ENCODE results near the gene CAPG.

The CAPG gene

GRCh38 chr2:85431570-85432205, 21.5 kb upstream of the CAPG start:
- no peaks in the 10 kb centered on the region for H3K36me3 Mint-ChIP-seq (ENCODE audit: low read depth)
- no peaks in the 10 kb centered on the region for H3K9me3 Mint-ChIP-seq
- no peak overlapping the region for H3K27ac Mint-ChIP-seq
- H3K4me3 Mint-ChIP-seq = no peak overlapping the region
- H3K27me3 Mint-ChIP-seq = no peaks in the 10 kb centered on the region
- H3K4me1 Mint-ChIP-seq (ENCODE audit: low read depth) = no peaks in the 10 kb centered on the region

GRCh38 chr2:85430752-85431569, 20.8 kb upstream of the CAPG start:
- no peaks in the 10 kb centered on the region for H3K9me3 Mint-ChIP-seq
- H3K4me3 Mint-ChIP-seq = no peak overlapping the region
- H3K4me1 Mint-ChIP-seq (ENCODE audit: low read depth) = no peaks in the 10 kb centered on the region
- no peaks in the 10 kb centered on the region for H3K36me3 Mint-ChIP-seq (ENCODE audit: low read depth)
- no peaks in the 10 kb centered on the region for H3K27me3 Mint-ChIP-seq
- H3K27ac Mint-ChIP-seq = no peak overlapping the region

GRCh38 chr2:85429924-85430289, 19.7 kb upstream of the CAPG start:
- no peaks in the 10 kb centered on the region for H3K9me3 Mint-ChIP-seq
- no peaks in the 10 kb centered on the region for H3K27me3 Mint-ChIP-seq
- H3K36me3 Mint-ChIP-seq (ENCODE audit: low read depth) = no peaks in the 10 kb centered on the region
- no peak overlapping the region for H3K27ac Mint-ChIP-seq
- H3K4me3 Mint-ChIP-seq = no peak overlapping the region
- no peaks in the 10 kb centered on the region for H3K4me1 Mint-ChIP-seq (ENCODE audit: low read depth)

- Mint-ChIP-seq H3K27ac (no peak overlapping the region), H3K27me3 (no peaks in the 10 kb centered on the region), H3K4me3 (no peak overlapping the region)
These were observed 19.2 kb upstream of the CAPG start for GRCh38 chr2:85429213-85429923.

DNA sequence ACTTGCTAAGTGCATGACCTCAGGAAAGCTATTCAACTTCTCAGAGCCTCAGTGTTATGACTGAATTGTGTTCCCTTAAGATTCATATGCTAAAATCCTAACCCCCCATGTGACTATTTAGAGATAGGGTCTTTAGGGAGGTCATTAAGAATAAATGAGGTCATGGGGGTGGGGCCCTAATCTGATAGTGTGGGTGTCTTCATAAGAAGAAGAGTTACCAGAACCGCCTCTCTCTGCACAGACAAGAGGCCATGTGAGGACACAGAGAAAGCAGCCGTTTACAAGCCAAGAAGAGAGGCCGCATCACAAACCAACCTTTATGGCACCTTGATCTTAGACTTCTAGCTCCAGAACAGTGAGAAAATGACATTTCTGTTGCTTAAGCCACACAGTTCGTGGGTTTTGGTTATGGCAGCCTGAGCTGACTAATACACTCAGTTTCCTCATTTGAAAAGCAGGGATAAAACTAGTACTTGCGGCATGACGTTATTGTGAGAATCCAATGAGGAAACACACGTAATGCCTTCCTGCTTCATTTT, 18.2 kb upstream of the CAPG start:
- H3K4me1 Mint-ChIP-seq (ENCODE audit: low read depth) = no peaks in the 10 kb centered on the region
- no peak overlapping the region for H3K4me3 Mint-ChIP-seq
- H3K36me3 Mint-ChIP-seq (ENCODE audit: low read depth) = no peaks in the 10 kb centered on the region
- no peaks in the 10 kb centered on the region for H3K27me3 Mint-ChIP-seq
- no peaks in the 10 kb centered on the region for H3K9me3 Mint-ChIP-seq
- no peak overlapping the region for H3K27ac Mint-ChIP-seq

More at GRCh38 chr2:85429213-85429923, 19.2 kb upstream of the CAPG start:
- H3K4me1 Mint-ChIP-seq (ENCODE audit: low read depth) = no peaks in the 10 kb centered on the region
- H3K36me3 Mint-ChIP-seq (ENCODE audit: low read depth) = no peaks in the 10 kb centered on the region
- H3K9me3 Mint-ChIP-seq = no peaks in the 10 kb centered on the region

DNA sequence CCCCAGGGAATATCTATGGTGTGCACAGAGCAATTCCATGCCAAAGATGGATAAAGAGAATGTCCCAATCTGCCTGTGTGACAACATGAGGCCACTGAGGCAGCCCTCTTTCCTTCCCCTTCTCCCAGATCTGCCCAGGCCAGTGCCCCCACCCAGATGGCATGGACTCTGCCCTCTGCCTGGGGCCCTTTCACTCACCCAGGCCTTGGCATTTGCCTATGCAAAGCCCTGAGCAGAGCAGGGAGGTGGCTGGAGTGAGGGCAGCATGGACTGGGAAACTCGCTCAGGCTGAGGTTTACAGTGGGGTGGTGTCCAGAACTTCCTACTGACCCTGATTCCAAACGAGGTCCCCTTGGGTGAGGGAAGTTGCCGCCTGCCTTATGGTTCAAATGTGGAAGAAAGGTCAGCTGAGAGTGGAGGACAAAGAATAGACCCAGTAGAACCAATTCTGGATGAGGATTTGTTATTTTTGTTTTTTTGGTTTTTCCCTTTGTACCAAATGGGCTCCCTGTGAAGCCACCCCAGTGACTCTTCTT, 17.2 kb upstream of the CAPG start:
- no peaks in the 10 kb centered on the region for H3K9me3 Mint-ChIP-seq
- no peaks in the 10 kb centered on the region for H3K27me3 Mint-ChIP-seq
- H3K4me1 Mint-ChIP-seq (ENCODE audit: low read depth) = no peaks in the 10 kb centered on the region
- H3K36me3 Mint-ChIP-seq (ENCODE audit: low read depth) = no peaks in the 10 kb centered on the region
- no peak overlapping the region for H3K27ac Mint-ChIP-seq
- H3K4me3 Mint-ChIP-seq = no peak overlapping the region

DNA sequence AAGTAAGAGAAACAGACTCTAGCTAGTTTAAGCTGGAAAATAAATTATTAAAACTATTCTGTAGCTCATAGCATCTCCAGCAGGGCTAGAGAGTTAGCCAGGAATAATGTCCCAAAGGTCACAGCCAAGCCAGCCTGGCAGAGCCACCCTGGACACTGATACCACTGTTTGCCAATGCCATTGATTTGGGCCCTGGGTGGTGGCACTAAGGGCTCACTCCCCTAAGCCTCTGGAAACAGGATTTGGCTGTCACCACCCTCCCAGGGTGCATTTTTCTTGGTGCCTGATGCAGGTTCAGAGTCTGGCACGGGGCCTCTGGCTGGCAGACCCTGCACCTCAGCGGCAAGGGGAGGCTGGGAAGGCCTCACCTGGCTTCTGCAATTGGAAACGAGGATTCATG, 15.4 kb upstream of the CAPG start:
- Mint-ChIP-seq H3K27me3 (no peaks in the 10 kb centered on the region), H3K4me1 (ENCODE audit: low read depth) (peaks cover 5% of the 10 kb centered on the region), H3K27ac (no peak overlapping the region)

GRCh38 chr2:85423525-85423924, 13.4 kb upstream of the CAPG start:
- H3K4me1 Mint-ChIP-seq (ENCODE audit: low read depth) = peaks cover 19% of the 10 kb centered on the region
- H3K27ac Mint-ChIP-seq = no peak overlapping the region
- H3K9me3 Mint-ChIP-seq = no peaks in the 10 kb centered on the region
- H3K4me3 Mint-ChIP-seq = no peak overlapping the region
- no peaks in the 10 kb centered on the region for H3K36me3 Mint-ChIP-seq (ENCODE audit: low read depth)
- no peaks in the 10 kb centered on the region for H3K27me3 Mint-ChIP-seq

More for the DNA sequence above, 15.4 kb upstream of the CAPG start:
- no peaks in the 10 kb centered on the region for H3K9me3 Mint-ChIP-seq
- H3K4me3 Mint-ChIP-seq = no peak overlapping the region
- H3K36me3 Mint-ChIP-seq (ENCODE audit: low read depth) = no peaks in the 10 kb centered on the region

DNA sequence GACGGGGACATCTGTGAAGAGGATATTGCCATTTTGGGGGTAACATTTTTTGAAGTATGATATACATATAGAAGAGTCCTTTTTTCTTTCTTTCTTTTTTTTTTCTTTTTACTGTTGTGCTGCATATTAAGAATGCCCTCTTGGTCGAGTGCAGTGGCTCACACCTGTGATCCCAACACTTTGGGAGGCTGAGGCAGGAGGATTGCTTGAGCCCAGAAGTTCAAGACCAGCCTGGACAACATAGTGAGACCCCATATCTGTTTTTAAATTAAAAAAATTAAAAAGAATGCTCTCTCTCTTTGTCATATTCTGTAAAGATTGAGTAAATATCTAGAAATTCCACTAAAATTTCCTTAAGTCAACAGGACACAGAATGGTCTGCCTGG, 11.9 kb upstream of the CAPG start:
- no peaks in the 10 kb centered on the region for H3K27me3 Mint-ChIP-seq
- H3K9me3 Mint-ChIP-seq = no peaks in the 10 kb centered on the region
- peaks cover 23% of the 10 kb centered on the region for H3K4me1 Mint-ChIP-seq (ENCODE audit: low read depth)
- H3K4me3 Mint-ChIP-seq = no peak overlapping the region
- no peak overlapping the region for H3K27ac Mint-ChIP-seq
- H3K36me3 Mint-ChIP-seq (ENCODE audit: low read depth) = no peaks in the 10 kb centered on the region

- Mint-ChIP-seq H3K36me3 (ENCODE audit: low read depth) (no peaks in the 10 kb centered on the region), H3K9me3 (no peaks in the 10 kb centered on the region), H3K4me3 (no peak overlapping the region), H3K27ac (no peak overlapping the region), H3K4me1 (ENCODE audit: low read depth) (peaks cover 23% of the 10 kb centered on the region), H3K27me3 (no peaks in the 10 kb centered on the region)
These were observed 11.3 kb upstream of the CAPG start for GRCh38 chr2:85421260-85422071.

DNA sequence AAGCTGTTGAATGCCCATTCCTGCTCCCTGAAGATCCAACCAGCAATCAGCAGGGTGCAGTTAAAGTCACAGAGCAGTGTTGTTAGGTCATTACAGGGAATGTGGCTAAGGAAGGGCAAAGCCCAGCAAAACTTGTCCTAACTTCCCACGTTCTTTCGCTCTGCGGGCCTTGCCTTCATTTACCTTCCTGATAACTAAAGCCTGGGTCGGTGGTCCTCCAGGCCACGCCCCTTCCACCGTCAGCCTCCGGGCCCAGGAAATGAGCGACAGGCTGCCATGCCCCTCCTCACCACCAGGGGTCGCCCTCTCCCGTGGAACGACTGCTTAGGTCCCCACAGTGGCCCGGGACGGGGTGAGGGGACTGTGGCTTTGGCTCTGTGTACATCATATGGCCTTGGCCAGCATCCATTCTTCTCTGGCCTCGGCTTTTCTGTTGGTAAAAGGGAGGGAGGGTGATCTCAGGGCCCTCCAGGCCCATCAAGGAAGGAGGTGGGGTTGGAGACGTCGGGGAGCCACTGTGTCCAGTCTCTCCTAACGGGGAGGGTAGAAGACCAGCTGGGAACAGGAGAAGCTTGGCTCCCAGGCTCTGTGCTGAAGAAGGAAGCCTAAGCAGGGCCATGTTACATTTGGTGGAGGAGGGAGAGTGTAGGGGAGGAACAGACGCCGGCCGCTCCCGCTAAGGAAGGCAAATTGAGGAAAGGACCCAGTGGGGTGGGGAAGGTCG, 10.5 kb upstream of the CAPG start:
- peak overlapping the region; percentile 65 for H3K4me3 Mint-ChIP-seq
- H3K36me3 Mint-ChIP-seq (ENCODE audit: low read depth) = no peaks in the 10 kb centered on the region
- H3K9me3 Mint-ChIP-seq = no peaks in the 10 kb centered on the region
- H3K4me1 Mint-ChIP-seq (ENCODE audit: low read depth) = peaks cover 23% of the 10 kb centered on the region
- peak overlapping the region; percentile 75 for H3K27ac Mint-ChIP-seq
- no peaks in the 10 kb centered on the region for H3K27me3 Mint-ChIP-seq

DNA sequence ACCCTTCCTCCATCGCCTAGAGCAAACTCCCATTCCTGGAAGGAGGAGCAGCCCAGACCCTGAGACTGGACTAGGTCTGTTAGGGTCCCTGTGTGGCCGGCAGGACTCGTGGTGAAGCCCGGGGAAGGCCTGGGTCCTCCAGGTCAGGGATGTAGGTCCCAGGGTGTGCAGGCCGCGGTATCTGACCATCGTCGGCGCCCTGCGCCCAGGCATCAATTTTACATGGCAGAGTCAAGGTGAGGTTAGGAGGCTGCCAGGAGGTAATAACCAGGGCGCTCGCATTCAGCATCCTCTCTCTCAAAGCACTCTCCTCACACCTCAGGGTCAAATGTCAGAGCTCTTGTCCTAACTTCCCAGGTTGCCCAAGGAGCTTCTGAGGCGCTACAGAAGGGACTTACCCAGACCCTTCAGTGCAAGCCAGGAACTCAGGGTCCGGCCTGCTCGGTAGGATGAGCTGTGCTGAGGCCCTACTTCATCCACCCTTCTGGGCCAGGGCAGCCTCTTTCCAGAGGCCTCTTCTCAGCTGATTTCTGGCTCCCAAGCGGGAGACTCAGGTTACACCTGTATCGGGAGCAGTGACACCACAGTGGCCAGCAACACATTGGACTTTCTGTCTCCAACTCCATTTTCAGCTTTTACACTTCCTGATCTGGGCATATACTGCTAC, 9.0 kb upstream of the CAPG start:
- H3K9me3 Mint-ChIP-seq = no peaks in the 10 kb centered on the region
- H3K36me3 Mint-ChIP-seq (ENCODE audit: low read depth) = no peaks in the 10 kb centered on the region
- H3K4me3 Mint-ChIP-seq = peak overlapping the region; percentile 90
- H3K4me1 Mint-ChIP-seq (ENCODE audit: low read depth) = peaks cover 36% of the 10 kb centered on the region
- no peaks in the 10 kb centered on the region for H3K27me3 Mint-ChIP-seq
- peak overlapping the region; percentile 97 for H3K27ac Mint-ChIP-seq

- Mint-ChIP-seq H3K4me1 (ENCODE audit: low read depth) (peaks cover 43% of the 10 kb centered on the region), H3K27me3 (no peaks in the 10 kb centered on the region), H3K36me3 (ENCODE audit: low read depth) (no peaks in the 10 kb centered on the region), H3K27ac (peak within 1 kb of the TSS; percentile 97), H3K4me3 (peak within 1 kb of the TSS; percentile 90), H3K9me3 (no peaks in the 10 kb centered on the region)
These were observed 8.2 kb upstream of the CAPG start, which contains the start of gene SH2D6 for GRCh38 chr2:85418132-85419008. Gene SH2D6, plus strand, starts transcription at chr2:85418714. Its CDS starts 10,752 bp downstream, at chr2:85429466.

All from stimulated activated naive CD8-positive, alpha-beta T cell treated with anti-CD3 and anti-CD28 coated beads, Interleukin-15, Interleukin-2, amounts not matched to agents 100 ng/mL and 50 ng/mL, for 24 hours (primary cell).